ENCODE results near the gene SAMSN1. TPM values are rescaled to one million over a fixed set of nuclear protein-coding genes. Genes with fewer than 3 reads are reported as not detected.
"Not testable (repeated sequence)": the region's sequence is repeated elsewhere in the genome, so short reads cannot be mapped to it uniquely, and the experiment has no call there.

SAMSN1 gene
- total and polyA plus RNA-seq, 2 donors = 40.4 to 42.9 TPM

- H3K4me3 ChIP-seq (ENCODE audit: low read length in 2 of 2) = no peak overlapping the region
- no peak overlapping the region for H3K27ac ChIP-seq (ENCODE audit: low read depth in 1 of 2, low read length in 1 of 2)
- no peaks in the 10 kb centered on the region for H3K9me3 ChIP-seq (ENCODE audit: control insufficient read depth in 2 of 2, insufficient read depth in 1 of 2, low read length in 1 of 2)
- no peak for DNase-seq (ENCODE audit: low read depth in 6 of 9, low spot score in 9 of 9)
- H3K4me1 ChIP-seq (ENCODE audit: control insufficient read depth in 2 of 2, insufficient read depth in 2 of 2, low read length in 2 of 2) = peaks cover 0 to 7% of the 10 kb centered on the region in 2 donors
- WGBS = 99% methylated on average over 2 of the region's 2 CpGs
- H3K36me3 ChIP-seq (ENCODE audit: control insufficient read depth in 2 of 2, insufficient read depth in 2 of 2, low read length in 1 of 2) = no peaks in the 10 kb centered on the region
- H3K27me3 ChIP-seq (ENCODE audit: control insufficient read depth in 2 of 2, insufficient read depth in 1 of 2, low read length in 1 of 2) = no peaks in the 10 kb centered on the region
Measured at GRCh38 chr21:14553422-14553821, 7.3 kb upstream of the SAMSN1 start.

DNA sequence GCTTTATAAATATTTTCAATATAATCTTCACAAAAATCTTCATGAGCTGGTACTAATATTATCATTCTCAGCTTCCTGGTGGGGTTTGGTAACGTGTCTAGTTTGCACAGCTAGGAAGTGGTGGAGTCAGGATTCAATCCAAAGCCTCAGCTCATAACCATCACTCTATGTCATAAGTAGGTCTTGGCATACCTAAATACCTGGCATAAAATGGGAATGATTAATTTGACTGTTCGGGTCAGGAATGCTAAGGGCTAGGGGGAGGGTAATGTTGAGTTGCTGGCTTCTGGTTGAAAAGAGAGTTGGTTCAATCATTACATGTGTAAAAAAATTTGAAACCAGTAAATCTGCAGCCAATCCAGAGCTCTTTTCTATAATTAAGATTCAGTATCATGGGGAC lies 5.6 kb upstream of the SAMSN1 start:
- Histone ChIP-seq H3K27me3 (ENCODE audit: control insufficient read depth in 2 of 2, insufficient read depth in 1 of 2, low read length in 1 of 2) (no peaks in the 10 kb centered on the region), H3K27ac (ENCODE audit: low read depth in 1 of 2, low read length in 1 of 2) (no peak overlapping the region), H3K36me3 (ENCODE audit: control insufficient read depth in 2 of 2, insufficient read depth in 2 of 2, low read length in 1 of 2) (no peaks in the 10 kb centered on the region), H3K4me1 (ENCODE audit: control insufficient read depth in 2 of 2, insufficient read depth in 2 of 2, low read length in 2 of 2) (peaks cover 0 to 7% of the 10 kb centered on the region in 2 donors), H3K9me3 (ENCODE audit: control insufficient read depth in 2 of 2, insufficient read depth in 1 of 2, low read length in 1 of 2) (no peaks in the 10 kb centered on the region), H3K4me3 (ENCODE audit: low read length in 2 of 2) (no peak overlapping the region)
- no peak for DNase-seq (ENCODE audit: low read depth in 6 of 9, low spot score in 9 of 9)
- 98% methylated on average over 2 of the region's 2 CpGs for WGBS

DNA sequence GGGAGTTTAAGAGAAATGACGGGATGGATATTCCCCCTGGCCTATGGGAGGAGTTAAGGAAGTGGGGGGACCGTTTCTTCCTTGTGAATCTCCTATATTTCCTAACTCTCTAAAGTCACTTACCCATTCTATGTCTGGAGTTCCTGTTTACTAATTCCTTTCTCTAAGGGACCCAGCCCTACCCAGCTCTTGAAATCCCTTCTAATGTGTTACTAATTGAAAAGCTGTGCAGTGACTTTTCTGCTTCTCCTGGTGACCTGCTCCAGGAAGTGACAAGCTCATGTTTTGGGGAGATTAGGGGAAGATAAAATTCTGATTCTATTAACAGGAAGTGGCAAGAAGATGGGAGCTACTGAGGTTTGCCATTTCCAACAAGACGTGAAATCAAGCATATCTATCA lies 4.0 kb upstream of the SAMSN1 start:
- DNase-seq (ENCODE audit: low read depth in 6 of 9, low spot score in 9 of 9) = no peak

DNA sequence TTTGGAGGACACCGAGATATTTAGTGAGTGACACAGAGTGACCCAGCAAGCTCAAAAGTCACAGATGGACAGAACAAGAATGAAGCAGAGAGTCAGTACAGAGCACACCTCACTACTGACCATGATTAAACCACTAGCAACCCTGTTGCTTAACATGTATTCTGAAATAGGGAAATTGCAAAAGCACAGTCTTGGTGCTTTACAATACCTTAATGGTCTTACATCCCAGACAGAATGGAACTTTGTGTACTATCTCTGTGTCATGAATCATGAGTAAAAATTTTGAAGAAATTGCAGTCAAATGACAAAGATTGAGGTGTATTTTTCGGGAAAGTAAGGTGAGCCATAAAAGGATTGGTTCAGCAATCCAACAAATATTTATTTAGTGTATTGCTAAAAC lies 2.7 kb upstream of the SAMSN1 start:
- 97% methylated on average over 2 of the region's 2 CpGs for WGBS
- Histone ChIP-seq H3K9me3 (ENCODE audit: control insufficient read depth in 2 of 2, insufficient read depth in 1 of 2, low read length in 1 of 2) (no peaks in the 10 kb centered on the region), H3K27ac (ENCODE audit: low read depth in 1 of 2, low read length in 1 of 2) (no peak overlapping the region), H3K4me1 (ENCODE audit: control insufficient read depth in 2 of 2, insufficient read depth in 2 of 2, low read length in 2 of 2) (peaks cover 0 to 4% of the 10 kb centered on the region in 2 donors), H3K36me3 (ENCODE audit: control insufficient read depth in 2 of 2, insufficient read depth in 2 of 2, low read length in 1 of 2) (no peaks in the 10 kb centered on the region), H3K4me3 (ENCODE audit: low read length in 2 of 2) (no peak overlapping the region), H3K27me3 (ENCODE audit: control insufficient read depth in 2 of 2, insufficient read depth in 1 of 2, low read length in 1 of 2) (no peaks in the 10 kb centered on the region)
- no peak for DNase-seq (ENCODE audit: low read depth in 6 of 9, low spot score in 9 of 9)

More for the DNA sequence above, 4.0 kb upstream of the SAMSN1 start:
- H3K27ac ChIP-seq (ENCODE audit: low read depth in 1 of 2, low read length in 1 of 2) = no peak overlapping the region
- H3K36me3 ChIP-seq (ENCODE audit: control insufficient read depth in 2 of 2, insufficient read depth in 2 of 2, low read length in 1 of 2) = no peaks in the 10 kb centered on the region
- no peaks in the 10 kb centered on the region for H3K9me3 ChIP-seq (ENCODE audit: control insufficient read depth in 2 of 2, insufficient read depth in 1 of 2, low read length in 1 of 2)
- WGBS = 43% methylated on average over 3 of the region's 3 CpGs
- no peaks in the 10 kb centered on the region for H3K27me3 ChIP-seq (ENCODE audit: control insufficient read depth in 2 of 2, insufficient read depth in 1 of 2, low read length in 1 of 2)
- peaks cover 0 to 7% of the 10 kb centered on the region in 2 donors for H3K4me1 ChIP-seq (ENCODE audit: control insufficient read depth in 2 of 2, insufficient read depth in 2 of 2, low read length in 2 of 2)
- no peak overlapping the region for H3K4me3 ChIP-seq (ENCODE audit: low read length in 2 of 2)

- Histone ChIP-seq H3K27me3 (ENCODE audit: control insufficient read depth in 2 of 2, insufficient read depth in 1 of 2, low read length in 1 of 2) (no peaks in the 10 kb centered on the region), H3K27ac (ENCODE audit: low read depth in 1 of 2, low read length in 1 of 2) (no peak overlapping the region), H3K36me3 (ENCODE audit: control insufficient read depth in 2 of 2, insufficient read depth in 2 of 2, low read length in 1 of 2) (no peaks in the 10 kb centered on the region), H3K4me1 (ENCODE audit: control insufficient read depth in 2 of 2, insufficient read depth in 2 of 2, low read length in 2 of 2) (peaks cover 0 to 4% of the 10 kb centered on the region in 2 donors), H3K9me3 (ENCODE audit: control insufficient read depth in 2 of 2, insufficient read depth in 1 of 2, low read length in 1 of 2) (no peaks in the 10 kb centered on the region), H3K4me3 (ENCODE audit: low read length in 2 of 2) (no peak overlapping the region)
- 93% methylated on average over 3 of the region's 3 CpGs for WGBS
- no peak for DNase-seq (ENCODE audit: low read depth in 6 of 9, low spot score in 9 of 9)
Measured at GRCh38 chr21:14547834-14548513, 1.9 kb upstream of the SAMSN1 start.

DNA sequence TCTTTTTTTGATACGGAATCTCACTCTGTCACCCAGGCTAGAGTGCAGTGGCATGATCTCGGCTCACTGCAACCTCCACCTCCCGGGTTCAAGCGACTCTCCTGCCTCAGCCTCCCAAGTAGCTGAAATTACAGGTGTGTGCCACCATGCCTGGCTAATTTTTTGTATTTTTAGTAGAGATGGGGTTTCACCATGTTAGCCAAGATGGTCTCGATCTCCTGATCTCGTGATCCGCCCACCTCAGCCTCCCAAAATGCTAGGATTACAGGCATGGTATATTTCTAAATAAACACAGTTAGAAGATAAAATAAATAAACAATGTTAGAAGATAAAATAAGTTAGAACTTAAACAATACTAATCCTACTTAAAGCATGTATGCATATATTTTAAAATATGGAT lies 604 bp upstream of the SAMSN1 start:
- 97% methylated on average over 7 of the region's 7 CpGs for WGBS
- DNase-seq (ENCODE audit: low read depth in 6 of 9, low spot score in 9 of 9); H3K9me3 ChIP-seq (ENCODE audit: control insufficient read depth in 2 of 2, insufficient read depth in 1 of 2, low read length in 1 of 2); H3K4me1 ChIP-seq (ENCODE audit: control insufficient read depth in 2 of 2, insufficient read depth in 2 of 2, low read length in 2 of 2); H3K4me3 ChIP-seq (ENCODE audit: low read length in 2 of 2); H3K27me3 ChIP-seq (ENCODE audit: control insufficient read depth in 2 of 2, insufficient read depth in 1 of 2, low read length in 1 of 2); H3K27ac ChIP-seq (ENCODE audit: low read depth in 1 of 2, low read length in 1 of 2); H3K36me3 ChIP-seq (ENCODE audit: control insufficient read depth in 2 of 2, insufficient read depth in 2 of 2, low read length in 1 of 2): not testable (repeated sequence)

- H3K27ac ChIP-seq (ENCODE audit: low read depth in 1 of 2, low read length in 1 of 2) = peak overlapping the region; percentile 3 to 25
- H3K9me3 ChIP-seq (ENCODE audit: control insufficient read depth in 2 of 2, insufficient read depth in 1 of 2, low read length in 1 of 2) = no peaks in the 10 kb centered on the region
- WGBS = 83% methylated on average over 5 of the region's 5 CpGs
- peaks cover 0 to 6% of the 10 kb centered on the region in 2 donors for H3K4me1 ChIP-seq (ENCODE audit: control insufficient read depth in 2 of 2, insufficient read depth in 2 of 2, low read length in 2 of 2)
- H3K36me3 ChIP-seq (ENCODE audit: control insufficient read depth in 2 of 2, insufficient read depth in 2 of 2, low read length in 1 of 2) = no peaks in the 10 kb centered on the region
- H3K27me3 ChIP-seq (ENCODE audit: control insufficient read depth in 2 of 2, insufficient read depth in 1 of 2, low read length in 1 of 2) = no peaks in the 10 kb centered on the region
- no peak for DNase-seq (ENCODE audit: low read depth in 6 of 9, low spot score in 9 of 9)
- H3K4me3 ChIP-seq (ENCODE audit: low read length in 2 of 2) = no peak overlapping the region
Measured at GRCh38 chr21:14543983-14544382, 2.1 kb downstream of the SAMSN1 start.

DNA sequence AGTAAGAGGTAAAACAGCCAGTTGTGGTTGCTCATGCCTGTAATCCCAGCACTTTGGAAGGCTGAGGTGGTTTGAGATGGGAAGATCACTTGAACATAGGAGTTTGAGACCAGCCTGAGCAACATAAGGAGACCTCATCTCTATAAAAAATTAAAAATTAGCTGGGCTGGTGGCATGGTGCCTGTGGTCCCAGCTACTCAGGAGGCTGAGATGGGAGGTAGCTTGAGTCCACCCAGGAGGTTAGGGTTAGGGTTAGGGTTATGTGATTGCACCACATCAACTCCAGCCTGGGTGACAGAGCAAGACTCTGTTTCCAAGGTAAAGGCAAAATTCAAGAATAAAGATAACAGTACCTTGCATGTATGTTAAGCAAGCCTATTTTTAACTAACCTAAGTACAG lies 3.5 kb downstream of the SAMSN1 start:
- H3K4me3 ChIP-seq (ENCODE audit: low read length in 2 of 2) = no peak overlapping the region
- peak overlapping the region in 1 of 2 donors; percentile 49 for H3K27ac ChIP-seq (ENCODE audit: low read depth in 1 of 2, low read length in 1 of 2)
- peaks cover 0 to 6% of the 10 kb centered on the region in 2 donors for H3K4me1 ChIP-seq (ENCODE audit: control insufficient read depth in 2 of 2, insufficient read depth in 2 of 2, low read length in 2 of 2)
- H3K9me3 ChIP-seq (ENCODE audit: control insufficient read depth in 2 of 2, insufficient read depth in 1 of 2, low read length in 1 of 2) = no peaks in the 10 kb centered on the region
- H3K36me3 ChIP-seq (ENCODE audit: control insufficient read depth in 2 of 2, insufficient read depth in 2 of 2, low read length in 1 of 2) = no peaks in the 10 kb centered on the region
- no peaks in the 10 kb centered on the region for H3K27me3 ChIP-seq (ENCODE audit: control insufficient read depth in 2 of 2, insufficient read depth in 1 of 2, low read length in 1 of 2)
- no peak for DNase-seq (ENCODE audit: low read depth in 6 of 9, low spot score in 9 of 9)

DNA sequence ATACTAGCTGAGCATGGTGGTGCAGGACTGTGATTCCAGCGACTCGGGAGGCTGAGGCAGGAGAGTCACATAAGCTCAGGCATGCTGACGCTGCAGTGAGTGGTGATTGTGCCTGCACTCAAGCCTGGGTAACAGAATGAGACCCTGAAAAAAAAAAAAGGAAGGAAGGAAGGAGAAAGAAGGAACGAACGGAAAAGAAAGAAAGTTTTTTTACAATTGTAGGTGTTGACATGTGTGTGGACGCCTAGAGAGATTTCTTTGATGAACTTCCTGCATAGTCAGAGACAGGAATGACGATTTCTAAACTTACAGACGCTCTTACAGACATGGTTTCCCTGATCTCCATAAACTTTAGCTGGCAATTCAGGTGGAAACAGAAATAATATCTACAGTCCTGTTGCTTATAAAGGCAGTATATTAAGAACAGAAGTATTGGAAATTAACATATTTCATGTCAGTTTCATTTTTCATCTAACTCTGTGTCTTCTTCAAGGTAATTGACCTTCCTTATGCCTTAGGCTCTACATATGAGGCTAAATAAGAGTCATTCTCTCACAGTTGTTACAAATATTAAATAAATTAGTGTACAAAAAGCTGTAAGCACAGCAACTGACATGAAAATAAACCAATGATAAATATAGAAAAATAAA lies 4.1 kb downstream of the SAMSN1 start:
- H3K36me3 ChIP-seq (ENCODE audit: control insufficient read depth in 2 of 2, insufficient read depth in 2 of 2, low read length in 1 of 2) = no peaks in the 10 kb centered on the region
- no peaks in the 10 kb centered on the region for H3K9me3 ChIP-seq (ENCODE audit: control insufficient read depth in 2 of 2, insufficient read depth in 1 of 2, low read length in 1 of 2)
- H3K4me1 ChIP-seq (ENCODE audit: control insufficient read depth in 2 of 2, insufficient read depth in 2 of 2, low read length in 2 of 2) = peaks cover 0 to 6% of the 10 kb centered on the region in 2 donors
- H3K27ac ChIP-seq (ENCODE audit: low read depth in 1 of 2, low read length in 1 of 2) = peak overlapping the region; percentile 10 to 65
- 25% methylated on average over 8 of the region's 8 CpGs for WGBS
- no peaks in the 10 kb centered on the region for H3K27me3 ChIP-seq (ENCODE audit: control insufficient read depth in 2 of 2, insufficient read depth in 1 of 2, low read length in 1 of 2)
- H3K4me3 ChIP-seq (ENCODE audit: low read length in 2 of 2) = peak overlapping the region; percentile 25 to 40
- peak in 4 of 9 donors; percentile 23 to 69 (median 34) for DNase-seq (ENCODE audit: low read depth in 6 of 9, low spot score in 9 of 9)

Data from thymus (tissue), 11 donors.